GM18511 (cell line): ENCODE measurements around the gene ARFRP1.
"Not testable (repeated sequence)": the region's sequence is repeated elsewhere in the genome, so short reads cannot be mapped to it uniquely, and the experiment has no call there.

Experiments
- ATAC-seq: cut with Tn5 transposase; IDR thresholded peaks from one replicate; pipeline ENCODE4 v1.9.1; 2021; ENCODE audit warnings: mild to moderate bottlenecking, moderate library complexity; ENCODE audit not compliant: unreplicated experiment

Gene ARFRP1

DNA sequence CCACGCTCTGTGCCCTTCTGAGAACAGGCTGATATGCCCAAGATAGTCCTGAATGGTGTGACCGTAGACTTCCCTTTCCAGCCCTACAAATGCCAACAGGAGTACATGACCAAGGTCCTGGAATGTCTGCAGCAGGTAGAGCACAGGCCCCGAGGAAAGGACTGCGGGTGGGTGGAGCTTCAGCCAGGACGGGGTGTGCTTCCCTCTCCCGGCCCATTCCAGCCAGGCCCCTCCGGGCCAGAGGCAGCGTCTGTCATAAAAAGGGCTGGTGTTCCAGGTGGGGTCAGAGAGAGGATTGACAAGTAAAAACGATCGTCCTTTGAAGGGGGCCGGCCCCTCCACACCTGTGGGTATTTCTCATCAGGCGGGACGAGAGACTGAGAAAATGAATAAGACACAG is 48.4 kb downstream of the ARFRP1 start:
- ATAC-seq: no peak

DNA sequence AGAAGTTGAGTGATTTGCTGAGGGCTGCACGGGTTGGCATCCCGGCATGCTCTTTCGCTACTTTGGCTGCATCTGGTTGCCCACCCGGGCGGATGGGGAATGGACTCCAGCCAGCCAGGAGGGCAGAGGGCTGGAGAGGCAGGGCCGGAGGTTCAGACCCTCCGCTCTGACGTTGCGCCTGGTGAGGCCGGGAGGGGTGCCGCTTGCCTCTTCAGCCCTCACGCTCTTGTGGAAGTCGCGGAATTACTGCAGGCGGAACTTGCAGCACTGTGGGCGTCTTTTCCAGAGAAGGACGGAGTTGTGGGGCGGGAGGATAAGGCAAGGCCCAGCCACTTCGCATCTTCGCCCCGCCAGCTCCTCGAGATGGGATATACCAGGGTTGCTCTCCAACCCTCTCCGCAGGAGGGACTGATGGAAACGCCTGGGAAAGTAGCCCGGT is 49.0 kb downstream of the ARFRP1 start:
- ATAC-seq: peak; percentile 36

DNA sequence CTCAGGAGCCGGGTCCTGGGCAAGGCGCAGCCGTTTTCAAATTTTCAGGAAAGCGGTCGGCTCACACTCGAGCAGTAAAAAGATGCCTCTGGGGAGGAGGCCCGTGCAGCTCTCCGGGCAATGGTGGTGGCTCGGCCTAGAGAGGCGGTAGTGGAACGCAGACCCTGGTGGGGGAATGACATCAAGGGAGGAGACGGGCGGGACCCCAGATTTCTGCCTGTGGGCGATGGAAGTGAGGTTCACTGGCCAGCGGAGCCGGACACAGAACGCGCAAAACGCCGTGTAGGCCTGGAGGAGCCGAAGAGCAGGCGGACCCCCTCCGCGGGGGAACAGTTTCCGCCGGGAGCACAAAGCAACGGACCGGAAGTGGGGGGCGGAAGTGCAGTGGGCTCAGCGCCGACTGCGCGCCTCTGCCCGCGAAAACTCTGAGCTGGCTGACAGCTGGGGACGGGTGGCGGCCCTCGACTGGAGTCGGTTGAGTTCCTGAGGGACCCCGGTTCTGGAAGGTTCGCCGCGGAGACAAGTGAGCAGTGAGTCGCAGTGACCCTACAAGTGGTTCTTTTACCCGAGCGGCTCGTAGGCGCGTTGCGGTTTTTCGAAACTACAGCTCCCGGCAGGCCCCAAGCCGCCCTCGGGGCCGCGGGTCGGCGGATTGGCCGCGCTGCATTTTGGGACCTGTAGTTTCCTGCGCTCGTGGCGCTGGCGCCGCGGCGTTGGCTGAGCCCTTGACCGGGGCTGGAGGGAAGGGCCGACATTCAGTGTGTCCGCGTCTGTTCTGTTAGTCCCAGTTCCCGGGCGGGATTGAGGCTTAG is 49.6 kb downstream of the ARFRP1 start, which contains the start of gene RTEL1:
RTEL1 (plus strand) TSS at position 376 of the 812 bp plus-strand sequence. CDS start 1,091 bp downstream, outside the sequence.
- peak; percentile 94 for ATAC-seq

- ATAC-seq: no peak
Observed at GRCh38 chr20:63657260-63657936, 50.4 kb downstream of the ARFRP1 start.

GRCh38 chr20:63656451-63656850 is 51.3 kb downstream of the ARFRP1 start:
- ATAC-seq: no peak

DNA sequence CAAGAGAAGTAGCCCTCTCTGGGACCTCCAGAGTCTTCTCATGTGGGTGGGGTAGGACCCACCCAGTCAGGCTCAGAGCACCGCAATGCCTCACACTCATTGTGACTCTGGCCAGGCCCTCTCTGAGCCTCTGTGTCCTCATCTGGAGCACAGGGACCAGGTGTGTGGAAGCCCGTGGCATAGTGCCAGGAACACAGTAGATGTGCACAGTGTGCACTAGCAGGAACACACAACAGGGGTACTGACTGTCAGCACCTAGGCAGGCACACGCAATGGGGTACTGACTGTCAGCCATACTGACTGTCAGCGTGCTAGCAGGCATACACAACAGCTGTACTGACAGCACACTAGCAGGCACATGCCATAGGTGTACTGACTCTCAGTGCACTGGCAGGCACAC is 52.5 kb downstream of the ARFRP1 start:
- no peak for ATAC-seq

GRCh38 chr20:63653974-63654668 is 53.7 kb downstream of the ARFRP1 start:
- ATAC-seq: no peak

DNA sequence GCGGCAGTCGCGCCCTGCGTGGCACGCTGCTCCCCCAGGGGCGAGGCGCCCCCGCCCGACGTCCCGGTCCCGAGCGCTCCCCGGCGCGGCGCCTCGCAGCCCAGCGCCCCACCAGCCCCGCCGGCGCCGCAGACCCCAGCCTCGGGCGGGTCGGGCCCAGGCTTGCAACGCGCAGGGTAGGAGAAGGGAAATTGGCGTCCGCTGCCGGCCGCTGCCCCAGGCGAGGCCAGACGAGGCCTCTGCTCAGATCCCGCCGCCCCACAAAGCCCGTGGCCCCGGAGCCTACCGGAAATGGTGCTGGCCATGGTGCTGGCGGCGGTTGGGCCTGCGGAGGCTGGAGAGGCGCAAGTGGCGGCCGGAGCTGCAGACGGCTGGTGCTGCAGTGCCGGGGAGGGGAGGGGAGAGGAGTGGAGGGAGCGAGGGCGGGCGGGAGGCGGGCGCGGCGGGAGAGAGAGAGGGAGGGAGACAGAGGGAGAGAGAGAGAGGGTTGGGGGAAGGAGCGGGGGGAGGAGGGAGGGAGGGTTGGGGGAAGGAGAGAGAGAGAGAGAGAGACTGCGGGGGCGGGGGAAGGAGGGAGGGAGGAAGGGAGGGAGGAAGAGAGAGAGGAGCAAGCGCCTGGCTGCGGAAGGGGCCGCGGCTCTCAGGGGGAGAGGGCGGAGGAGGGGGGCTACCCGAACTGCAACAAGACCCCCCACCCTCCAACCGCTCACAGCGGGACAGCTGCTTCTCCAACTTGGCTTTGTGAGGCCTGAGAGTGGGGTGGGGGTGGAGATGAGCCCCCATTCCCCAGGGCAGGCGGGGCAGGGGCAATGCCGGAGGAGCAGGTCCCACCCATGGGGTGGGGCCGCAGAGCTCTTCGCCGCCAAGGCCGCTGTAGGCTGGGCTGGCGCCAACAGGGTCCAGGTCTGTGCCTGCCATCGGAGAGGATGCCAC is 54.5 kb downstream of the ARFRP1 start, which contains the start of gene STMN3:
STMN3 (minus strand) TSS at position 384 of the 933 bp plus-strand sequence; CDS start at position 305, 79 bp downstream.
- ATAC-seq: no peak

DNA sequence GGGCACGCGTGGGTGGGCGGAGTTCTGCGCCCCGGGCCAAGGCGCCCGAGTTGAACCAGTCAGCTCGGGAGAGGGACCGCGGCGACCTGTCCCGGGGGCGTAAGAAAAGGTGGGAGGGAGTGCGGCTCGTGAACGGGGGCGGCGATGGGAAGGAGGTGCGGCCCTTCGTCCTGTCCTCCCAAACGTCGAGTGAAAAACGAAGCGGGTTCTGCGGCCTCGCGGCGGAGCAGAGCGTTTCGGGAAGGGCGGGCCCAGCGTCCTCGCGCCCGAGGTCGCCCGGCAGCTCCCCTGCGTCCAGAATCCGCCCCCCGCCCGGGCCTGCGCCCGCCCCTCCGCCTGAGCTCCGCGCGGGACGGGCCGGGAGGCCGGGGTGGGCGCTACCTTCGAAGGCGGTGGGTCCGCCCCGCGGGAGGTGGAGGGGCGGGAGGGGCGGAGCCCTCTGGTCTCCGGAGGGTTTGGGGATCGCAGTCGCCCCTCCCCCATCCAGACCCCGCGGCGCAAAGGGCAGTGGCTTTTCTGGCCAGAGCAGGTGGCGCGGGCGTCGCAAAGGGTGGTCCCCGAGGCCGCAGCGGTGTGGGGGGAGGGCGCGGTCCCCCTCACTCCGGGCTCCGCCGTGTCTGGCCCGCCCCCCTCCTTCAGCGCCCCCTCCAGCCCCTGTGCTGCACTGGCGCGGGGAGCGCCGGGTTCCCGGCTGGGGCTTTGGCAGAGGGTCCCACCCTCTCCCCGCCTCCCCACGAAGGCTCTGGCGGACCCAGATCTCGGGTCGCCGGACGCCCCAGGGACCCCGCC is 55.4 kb downstream of the ARFRP1 start:
- no peak for ATAC-seq

- no peak for ATAC-seq
Observed at GRCh38 chr20:63651942-63652191, 55.9 kb downstream of the ARFRP1 start.

GRCh38 chr20:63650486-63650885 is 57.3 kb downstream of the ARFRP1 start:
- ATAC-seq: not testable (repeated sequence)

DNA sequence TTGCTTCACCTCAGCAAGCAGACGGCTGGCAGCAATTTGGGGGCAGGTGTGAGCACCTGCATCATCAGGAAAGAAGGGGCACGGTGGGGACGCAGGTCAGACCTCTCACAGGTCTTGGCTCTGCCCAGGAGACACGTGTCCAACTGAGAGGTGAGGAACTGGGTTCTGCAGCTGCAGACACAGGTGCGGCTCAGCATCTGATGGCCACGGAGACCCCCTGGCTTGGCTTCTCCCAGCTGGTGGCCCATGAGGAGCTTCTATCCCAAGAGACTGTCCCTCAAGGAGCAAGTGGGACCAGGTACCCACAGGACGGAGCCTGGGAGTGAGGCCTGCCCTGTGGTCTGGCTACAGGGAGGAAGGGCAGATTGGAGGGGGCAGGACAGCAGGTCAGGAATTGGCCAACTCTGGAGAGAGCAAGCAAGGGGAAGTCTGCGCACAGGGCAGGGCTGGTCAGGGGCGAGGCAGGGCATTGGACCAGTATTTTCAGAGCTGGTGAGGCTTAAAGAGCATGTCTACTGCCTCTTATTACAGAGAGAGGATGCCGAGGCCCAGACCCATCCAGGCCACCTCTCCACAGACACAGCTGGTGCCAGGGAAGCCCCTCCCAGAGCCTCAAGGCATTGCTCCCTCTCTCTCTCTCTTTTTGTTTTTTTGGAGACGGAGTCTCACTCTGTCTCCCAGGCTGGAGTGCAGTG is 58.7 kb downstream of the ARFRP1 start:
- ATAC-seq: no peak
